GM12801 (cell line): ENCODE results near the gene PPM1H.

Experiments used
- TF ChIP-seq, protein P1 (sequence below): IDR thresholded peaks from one replicate; pipeline ENCODE4 v1.5.1; 2011; ENCODE audit warnings: control low read depth; ENCODE audit not compliant: insufficient read length; ENCODE audit errors: extremely low read depth

The PPM1H gene

DNA sequence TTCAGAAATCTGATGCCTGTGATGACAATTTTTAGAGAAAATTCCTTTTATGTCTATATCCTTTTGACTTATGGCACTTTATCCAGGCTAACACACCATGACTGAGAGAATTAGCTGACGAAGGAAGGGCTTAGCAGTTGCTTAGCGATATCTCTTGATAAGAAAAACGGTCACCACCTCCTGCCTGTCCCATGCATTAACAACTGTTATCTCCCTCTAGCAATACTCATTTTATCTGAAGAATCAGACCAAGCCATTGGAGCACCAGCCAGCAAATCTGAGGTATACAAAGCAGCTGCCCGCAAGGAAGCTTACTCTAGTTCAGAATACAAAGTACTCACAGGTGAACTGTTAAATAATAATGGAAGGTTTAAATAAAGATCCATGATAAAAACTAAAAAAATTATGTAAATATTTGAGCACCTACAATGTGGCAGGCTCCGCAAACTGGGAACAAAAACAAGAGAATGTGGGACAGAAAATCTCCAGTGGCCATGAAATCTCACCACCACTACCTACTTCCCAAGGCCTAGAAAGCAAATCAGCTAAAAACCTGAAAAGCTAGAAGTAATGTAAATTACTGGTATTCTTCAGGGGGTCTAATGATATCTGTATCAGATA is 24.3 kb downstream of the PPM1H start:
- TF ChIP-seq, protein P1, sequence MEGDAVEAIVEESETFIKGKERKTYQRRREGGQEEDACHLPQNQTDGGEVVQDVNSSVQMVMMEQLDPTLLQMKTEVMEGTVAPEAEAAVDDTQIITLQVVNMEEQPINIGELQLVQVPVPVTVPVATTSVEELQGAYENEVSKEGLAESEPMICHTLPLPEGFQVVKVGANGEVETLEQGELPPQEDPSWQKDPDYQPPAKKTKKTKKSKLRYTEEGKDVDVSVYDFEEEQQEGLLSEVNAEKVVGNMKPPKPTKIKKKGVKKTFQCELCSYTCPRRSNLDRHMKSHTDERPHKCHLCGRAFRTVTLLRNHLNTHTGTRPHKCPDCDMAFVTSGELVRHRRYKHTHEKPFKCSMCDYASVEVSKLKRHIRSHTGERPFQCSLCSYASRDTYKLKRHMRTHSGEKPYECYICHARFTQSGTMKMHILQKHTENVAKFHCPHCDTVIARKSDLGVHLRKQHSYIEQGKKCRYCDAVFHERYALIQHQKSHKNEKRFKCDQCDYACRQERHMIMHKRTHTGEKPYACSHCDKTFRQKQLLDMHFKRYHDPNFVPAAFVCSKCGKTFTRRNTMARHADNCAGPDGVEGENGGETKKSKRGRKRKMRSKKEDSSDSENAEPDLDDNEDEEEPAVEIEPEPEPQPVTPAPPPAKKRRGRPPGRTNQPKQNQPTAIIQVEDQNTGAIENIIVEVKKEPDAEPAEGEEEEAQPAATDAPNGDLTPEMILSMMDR, result no peak

DNA sequence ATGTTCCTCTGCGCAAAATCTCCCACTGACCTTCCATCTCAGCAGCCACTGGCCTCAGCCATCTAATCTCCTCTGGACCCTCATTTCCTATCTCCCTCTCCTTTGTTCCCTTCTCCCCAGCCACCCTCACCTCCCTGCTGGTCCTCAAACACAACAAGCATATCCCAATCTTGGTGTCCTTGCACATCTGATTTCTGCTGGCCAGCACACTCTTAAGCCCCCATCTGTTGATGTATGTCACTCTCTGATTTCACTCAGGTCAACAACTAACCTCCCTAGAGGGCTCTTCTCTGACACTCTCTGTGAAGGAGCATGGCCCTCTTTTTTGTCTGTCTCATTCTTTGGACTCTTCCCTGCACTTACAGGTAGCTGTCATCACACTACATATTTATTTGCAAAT is 25.6 kb downstream of the PPM1H start:
- TF ChIP-seq, protein P1, result no peak

DNA sequence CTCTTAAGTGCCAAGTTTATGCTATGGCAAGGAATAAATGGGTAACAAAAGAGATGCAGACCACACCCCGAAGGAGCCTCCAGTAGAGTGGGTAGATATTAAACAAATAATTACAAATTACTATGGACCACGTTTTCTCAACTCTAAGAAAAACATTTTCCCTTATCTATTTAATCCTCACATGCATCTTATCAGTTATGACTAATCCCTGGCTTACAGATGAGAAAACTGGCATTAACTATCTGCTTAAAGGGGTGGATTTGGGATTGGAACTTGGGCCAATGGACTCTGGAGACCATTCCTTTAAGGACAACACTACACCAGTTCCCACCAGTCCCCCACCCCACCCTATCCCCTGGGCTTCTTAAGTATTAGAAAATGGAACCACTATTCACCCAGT is 26.3 kb downstream of the PPM1H start:
- TF ChIP-seq, protein P1, result no peak

DNA sequence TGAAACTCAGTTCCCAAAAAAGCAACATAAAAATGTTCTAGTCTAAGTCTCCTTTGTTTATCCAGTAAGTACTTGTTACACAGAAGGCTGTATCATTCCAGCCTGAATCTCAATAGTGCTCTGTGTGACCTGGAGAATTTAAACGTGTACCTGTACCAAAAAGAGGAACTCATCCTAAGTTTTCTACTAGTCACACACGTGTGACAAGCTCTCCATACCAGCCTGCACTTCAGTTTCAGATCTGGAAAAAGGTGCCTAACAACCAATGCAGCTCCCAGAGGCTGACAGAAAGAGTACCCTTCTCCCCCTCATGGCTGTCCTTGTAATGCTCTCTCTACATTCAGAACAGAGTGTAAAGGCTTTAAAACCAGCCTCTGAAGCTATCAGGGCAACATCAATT is 27.4 kb downstream of the PPM1H start:
- TF ChIP-seq, protein P1, result no peak

DNA sequence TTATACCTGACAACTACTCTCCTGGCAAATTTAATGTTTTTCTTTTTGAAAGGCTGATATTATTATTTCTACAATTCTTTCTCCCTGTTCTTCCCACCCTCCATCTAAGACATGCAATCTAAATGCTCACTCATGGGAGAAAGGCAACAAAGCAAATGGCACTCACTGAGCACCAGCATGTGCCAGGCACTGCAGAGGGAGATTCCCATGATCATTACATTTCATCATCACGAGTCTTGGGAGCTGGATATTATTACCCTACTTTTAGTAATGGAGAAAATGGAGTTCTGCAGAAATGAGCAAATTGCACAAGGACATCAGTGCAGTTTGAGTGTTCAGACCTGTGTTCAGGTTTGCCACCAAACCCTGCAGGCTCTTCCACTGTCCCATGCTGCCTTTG is 27.9 kb downstream of the PPM1H start:
- TF ChIP-seq, protein P1, result no peak

DNA sequence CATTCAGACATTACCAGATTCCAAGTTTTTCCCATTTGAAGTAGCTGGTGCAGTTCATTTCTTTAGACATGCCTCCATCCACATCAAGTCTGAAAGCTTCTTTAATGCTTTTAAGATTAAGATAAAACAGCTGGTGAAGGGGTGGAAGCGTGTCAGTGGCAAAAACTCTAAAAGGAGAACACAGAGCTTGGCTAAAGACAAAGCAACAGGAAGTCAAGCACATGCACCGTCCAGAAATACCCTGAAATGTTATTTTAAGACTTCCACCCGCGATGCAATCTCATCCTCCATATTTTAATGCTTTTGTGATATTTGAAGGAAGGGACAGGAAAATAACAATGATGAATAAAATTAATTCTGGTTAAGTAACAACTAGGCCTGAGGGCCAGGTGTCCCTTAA is 31.8 kb downstream of the PPM1H start:
- TF ChIP-seq, protein P1, result no peak

DNA sequence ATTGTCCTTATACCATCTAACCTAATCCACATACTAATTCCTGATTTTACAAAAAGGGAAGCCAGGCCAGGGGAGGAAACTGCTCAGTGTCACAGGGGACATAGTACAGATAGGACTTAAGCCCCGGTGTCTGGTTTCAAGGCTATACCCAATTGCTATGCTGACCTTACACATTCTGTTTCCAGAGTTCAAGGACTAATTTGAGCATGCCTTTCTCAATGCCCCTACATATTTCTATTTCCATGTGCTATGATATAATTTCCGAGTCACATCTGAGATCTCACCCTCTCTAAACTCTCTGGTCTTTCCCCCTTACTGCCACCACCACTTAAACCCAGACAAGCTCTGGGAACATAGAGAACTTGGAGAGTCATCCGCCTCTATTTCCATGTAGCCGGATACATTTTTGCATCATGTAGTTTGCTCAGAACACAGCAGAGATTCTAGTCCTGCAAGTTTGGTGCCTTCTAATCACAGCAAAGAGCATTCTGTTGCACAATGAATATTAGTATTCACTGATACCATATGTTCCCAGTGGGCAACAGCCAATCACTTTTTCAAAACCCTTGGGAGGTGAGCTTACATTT is 34.2 kb downstream of the PPM1H start:
- TF ChIP-seq, protein P1, result no peak
